SK-N-SH treated with all-trans-retinoic acid at 6 μM for 48 hours (cell line): ENCODE data around the gene ERBB2.
"Not testable (repeated sequence)": the region's sequence is repeated elsewhere in the genome, so short reads cannot be mapped to it uniquely, and the experiment has no call there.

Experiments used
- ATAC-seq: fragments of 200-7000 bp; cut with Tn5 transposase; 3 replicates; pipeline ENCODE4 v1.9.1; 2020; ENCODE audit warnings: mild to moderate bottlenecking, moderate library complexity
- ARNTL ChIP-seq: fragments of 450-650 bp; formaldehyde crosslinking; IDR thresholded peaks from 2 replicates; pipeline ENCODE4 v1.5.0; 2020; ENCODE audit warnings: low read depth, mild to moderate bottlenecking, moderate library complexity, borderline replicate concordance
- BACH2 ChIP-seq: fragments of 250-450 bp; sonication (Bioruptor Pico); IDR thresholded peaks from 2 replicates; pipeline ENCODE4 v1.9.0; 2021; ENCODE audit warnings: mild to moderate bottlenecking, borderline replicate concordance
- CSDC2 ChIP-seq: fragments of 250-450 bp; sonication (Bioruptor Pico); IDR thresholded peaks from 2 replicates; pipeline ENCODE4 v1.5.0; 2020; ENCODE audit warnings: mild to moderate bottlenecking, moderate library complexity
- ESRRG ChIP-seq: fragments of 250-450 bp; sonication (Bioruptor Pico); IDR thresholded peaks from 2 replicates; pipeline ENCODE4 v1.6.1; 2021; ENCODE audit warnings: mild to moderate bottlenecking
- ISL1 ChIP-seq: fragments of 250-450 bp; sonication (Bioruptor Pico); IDR thresholded peaks from 2 replicates; pipeline ENCODE4 v2.1.2; 2022; ENCODE audit warnings: mild to moderate bottlenecking, moderate library complexity
- OSR1 ChIP-seq: fragments of 250-450 bp; sonication (Bioruptor Pico); IDR thresholded peaks from 2 replicates; pipeline ENCODE4 v1.8.0; 2022; ENCODE audit warnings: moderate library complexity, mild to moderate bottlenecking, inconsistent platforms
- PPARA ChIP-seq: fragments of 250-450 bp; sonication (Bioruptor Pico); IDR thresholded peaks from 2 replicates; pipeline ENCODE4 v1.5.0; 2020; ENCODE audit warnings: mild to moderate bottlenecking, borderline replicate concordance
- RARB ChIP-seq: fragments of 250-450 bp; sonication (Bioruptor Pico); IDR thresholded peaks from 2 replicates; pipeline ENCODE4 v1.8.0; 2021; ENCODE audit warnings: mild to moderate bottlenecking, moderate library complexity
- SNAI2 ChIP-seq: fragments of 250-450 bp; sonication (Bioruptor Pico); IDR thresholded peaks from 2 replicates; pipeline ENCODE4 v1.5.0; 2020; ENCODE audit warnings: mild to moderate bottlenecking, moderate library complexity
- TCF4 ChIP-seq: fragments of 250-450 bp; sonication (Bioruptor Pico); IDR thresholded peaks from 2 replicates; pipeline ENCODE4 v1.8.0; 2021; ENCODE audit warnings: mild to moderate bottlenecking, moderate library complexity, borderline replicate concordance
- TOX ChIP-seq: fragments of 250-450 bp; sonication (Bioruptor Pico); IDR thresholded peaks from 2 replicates; pipeline ENCODE4 v1.8.0; 2021; ENCODE audit warnings: mild to moderate bottlenecking, moderate library complexity, borderline replicate concordance
- ZC3H10 ChIP-seq: fragments of 250-450 bp; sonication (Bioruptor Pico); IDR thresholded peaks from 2 replicates; pipeline ENCODE4 v1.5.1; 2021; ENCODE audit warnings: mild to moderate bottlenecking, moderate library complexity
- ZFP3 ChIP-seq: fragments of 250-450 bp; sonication (Bioruptor Pico); IDR thresholded peaks from 2 replicates; pipeline ENCODE4 v1.5.0; 2020; ENCODE audit warnings: mild to moderate bottlenecking, moderate library complexity
- ZFP30 ChIP-seq: fragments of 450-650 bp; formaldehyde crosslinking; IDR thresholded peaks from 2 replicates; pipeline ENCODE4 v1.5.0; 2022; ENCODE audit warnings: mild to moderate bottlenecking, moderate library complexity
- ZNF565 ChIP-seq: fragments of 450-650 bp; formaldehyde crosslinking; conservative IDR thresholded peaks from 2 replicates; pipeline ENCODE4 v1.5.0; 2020; ENCODE audit warnings: low read depth, mild to moderate bottlenecking, moderate library complexity
- ZNF70 ChIP-seq: fragments of 450-650 bp; formaldehyde crosslinking; IDR thresholded peaks from 2 replicates; pipeline ENCODE4 v1.5.0; 2020; ENCODE audit warnings: mild to moderate bottlenecking, moderate library complexity
- ZNF8 ChIP-seq: fragments of 450-650 bp; formaldehyde crosslinking; IDR thresholded peaks from 2 replicates; pipeline ENCODE4 v1.5.0; 2020; ENCODE audit warnings: mild to moderate bottlenecking, moderate library complexity
- TF ChIP-seq, protein P1 (sequence below): fragments of 250-450 bp; sonication (Bioruptor Pico); IDR thresholded peaks from 2 replicates; pipeline ENCODE4 v1.5.1; 2021; ENCODE audit warnings: mild to moderate bottlenecking, moderate library complexity
- TF ChIP-seq, protein P2 (sequence below): fragments of 250-450 bp; sonication (Bioruptor Pico); IDR thresholded peaks from 2 replicates; pipeline ENCODE4 v1.5.0; 2020; ENCODE audit warnings: mild to moderate bottlenecking, moderate library complexity
- TF ChIP-seq, protein P3 (sequence below): fragments of 250-450 bp; sonication (Bioruptor Pico); IDR thresholded peaks from 2 replicates; pipeline ENCODE4 v1.5.1; 2020; ENCODE audit warnings: low read depth, mild to moderate bottlenecking, moderate library complexity
- TF ChIP-seq, protein P4 (sequence below): fragments of 250-450 bp; sonication (Bioruptor Pico); IDR thresholded peaks from 2 replicates; pipeline ENCODE4 v1.8.0; 2020; ENCODE audit warnings: mild to moderate bottlenecking, moderate library complexity, borderline replicate concordance

ERBB2 gene

DNA sequence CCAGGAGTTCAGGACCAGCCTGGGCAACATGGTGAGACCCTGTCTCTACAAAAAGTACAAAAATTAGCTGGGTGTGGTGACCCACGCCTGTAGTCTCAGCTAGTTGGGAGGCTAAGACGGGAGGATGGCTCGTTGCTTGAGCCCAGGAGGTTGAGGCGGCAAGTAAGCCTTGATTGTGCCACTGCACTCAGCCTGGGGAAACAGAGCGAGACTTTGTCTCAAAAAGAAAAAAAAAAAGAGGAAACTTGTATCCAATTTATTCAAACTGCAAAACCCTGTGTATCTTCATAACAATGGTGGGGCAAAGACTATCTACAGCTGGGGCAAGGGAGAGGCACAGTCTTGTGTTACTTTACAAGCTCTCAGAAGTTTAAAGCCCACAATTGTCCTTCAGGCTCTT, 59.3 kb downstream of the ERBB2 start (continued):
- TF ChIP-seq, protein P1, sequence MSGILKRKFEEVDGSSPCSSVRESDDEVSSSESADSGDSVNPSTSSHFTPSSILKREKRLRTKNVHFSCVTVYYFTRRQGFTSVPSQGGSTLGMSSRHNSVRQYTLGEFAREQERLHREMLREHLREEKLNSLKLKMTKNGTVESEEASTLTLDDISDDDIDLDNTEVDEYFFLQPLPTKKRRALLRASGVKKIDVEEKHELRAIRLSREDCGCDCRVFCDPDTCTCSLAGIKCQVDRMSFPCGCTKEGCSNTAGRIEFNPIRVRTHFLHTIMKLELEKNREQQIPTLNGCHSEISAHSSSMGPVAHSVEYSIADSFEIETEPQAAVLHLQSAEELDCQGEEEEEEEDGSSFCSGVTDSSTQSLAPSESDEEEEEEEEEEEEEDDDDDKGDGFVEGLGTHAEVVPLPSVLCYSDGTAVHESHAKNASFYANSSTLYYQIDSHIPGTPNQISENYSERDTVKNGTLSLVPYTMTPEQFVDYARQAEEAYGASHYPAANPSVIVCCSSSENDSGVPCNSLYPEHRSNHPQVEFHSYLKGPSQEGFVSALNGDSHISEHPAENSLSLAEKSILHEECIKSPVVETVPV: no peak
- TF ChIP-seq TCF4 (CRISPR knock-in tag): no peak
- no peak for TF ChIP-seq ARNTL (CRISPR knock-in tag)
- no peak for TF ChIP-seq ZC3H10 (CRISPR knock-in tag)

DNA sequence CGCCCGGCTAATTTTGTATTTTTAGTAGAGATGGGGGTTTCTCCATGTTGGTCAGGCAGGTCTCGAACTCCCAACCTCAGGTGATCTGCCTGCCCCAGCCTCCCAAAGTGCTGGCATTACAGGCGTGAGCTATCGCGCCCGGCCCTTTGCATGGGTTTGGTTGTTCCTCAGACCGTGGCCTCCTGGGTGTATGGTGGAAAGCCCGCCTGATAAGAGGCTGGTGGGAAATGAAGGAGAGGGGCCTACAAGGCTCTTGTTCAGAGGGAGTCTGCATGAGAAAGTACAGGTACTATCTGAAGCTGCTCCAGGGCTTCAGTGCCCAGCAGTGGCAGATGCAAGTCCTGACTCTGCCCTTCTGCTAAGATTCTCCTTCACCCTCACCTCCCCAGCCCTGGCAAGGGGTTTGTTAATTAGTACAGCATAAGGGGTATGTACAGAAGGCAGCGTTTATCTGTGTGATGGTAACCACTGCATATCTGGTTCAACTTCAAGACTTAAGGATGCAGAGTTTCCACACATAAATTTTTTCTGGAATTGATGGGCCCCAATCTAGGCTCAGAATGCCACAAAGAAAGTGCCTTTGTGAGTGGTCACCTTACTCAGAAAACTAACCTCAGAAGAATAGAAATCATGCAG, 62.1 kb downstream of the ERBB2 start:
- TF ChIP-seq, protein P2, sequence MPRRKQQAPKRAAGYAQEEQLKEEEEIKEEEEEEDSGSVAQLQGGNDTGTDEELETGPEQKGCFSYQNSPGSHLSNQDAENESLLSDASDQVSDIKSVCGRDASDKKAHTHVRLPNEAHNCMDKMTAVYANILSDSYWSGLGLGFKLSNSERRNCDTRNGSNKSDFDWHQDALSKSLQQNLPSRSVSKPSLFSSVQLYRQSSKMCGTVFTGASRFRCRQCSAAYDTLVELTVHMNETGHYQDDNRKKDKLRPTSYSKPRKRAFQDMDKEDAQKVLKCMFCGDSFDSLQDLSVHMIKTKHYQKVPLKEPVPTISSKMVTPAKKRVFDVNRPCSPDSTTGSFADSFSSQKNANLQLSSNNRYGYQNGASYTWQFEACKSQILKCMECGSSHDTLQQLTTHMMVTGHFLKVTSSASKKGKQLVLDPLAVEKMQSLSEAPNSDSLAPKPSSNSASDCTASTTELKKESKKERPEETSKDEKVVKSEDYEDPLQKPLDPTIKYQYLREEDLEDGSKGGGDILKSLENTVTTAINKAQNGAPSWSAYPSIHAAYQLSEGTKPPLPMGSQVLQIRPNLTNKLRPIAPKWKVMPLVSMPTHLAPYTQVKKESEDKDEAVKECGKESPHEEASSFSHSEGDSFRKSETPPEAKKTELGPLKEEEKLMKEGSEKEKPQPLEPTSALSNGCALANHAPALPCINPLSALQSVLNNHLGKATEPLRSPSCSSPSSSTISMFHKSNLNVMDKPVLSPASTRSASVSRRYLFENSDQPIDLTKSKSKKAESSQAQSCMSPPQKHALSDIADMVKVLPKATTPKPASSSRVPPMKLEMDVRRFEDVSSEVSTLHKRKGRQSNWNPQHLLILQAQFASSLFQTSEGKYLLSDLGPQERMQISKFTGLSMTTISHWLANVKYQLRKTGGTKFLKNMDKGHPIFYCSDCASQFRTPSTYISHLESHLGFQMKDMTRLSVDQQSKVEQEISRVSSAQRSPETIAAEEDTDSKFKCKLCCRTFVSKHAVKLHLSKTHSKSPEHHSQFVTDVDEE (CRISPR knock-in tag): no peak
- TF ChIP-seq ZFP30 (CRISPR knock-in tag) (no peak), RARB (CRISPR knock-in tag) (no peak), ESRRG (CRISPR knock-in tag) (no peak), SNAI2 (CRISPR knock-in tag) (no peak), TOX (no peak), OSR1 (CRISPR knock-in tag) (no peak), ARNTL (CRISPR knock-in tag) (no peak), BACH2 (CRISPR knock-in tag) (no peak), PPARA (CRISPR knock-in tag) (no peak), ZNF70 (CRISPR knock-in tag) (no peak), ZNF8 (no peak), TCF4 (CRISPR knock-in tag) (no peak), ZFP3 (CRISPR knock-in tag) (no peak), ISL1 (CRISPR knock-in tag) (no peak), CSDC2 (CRISPR knock-in tag) (no peak)
- TF ChIP-seq, protein P3, sequence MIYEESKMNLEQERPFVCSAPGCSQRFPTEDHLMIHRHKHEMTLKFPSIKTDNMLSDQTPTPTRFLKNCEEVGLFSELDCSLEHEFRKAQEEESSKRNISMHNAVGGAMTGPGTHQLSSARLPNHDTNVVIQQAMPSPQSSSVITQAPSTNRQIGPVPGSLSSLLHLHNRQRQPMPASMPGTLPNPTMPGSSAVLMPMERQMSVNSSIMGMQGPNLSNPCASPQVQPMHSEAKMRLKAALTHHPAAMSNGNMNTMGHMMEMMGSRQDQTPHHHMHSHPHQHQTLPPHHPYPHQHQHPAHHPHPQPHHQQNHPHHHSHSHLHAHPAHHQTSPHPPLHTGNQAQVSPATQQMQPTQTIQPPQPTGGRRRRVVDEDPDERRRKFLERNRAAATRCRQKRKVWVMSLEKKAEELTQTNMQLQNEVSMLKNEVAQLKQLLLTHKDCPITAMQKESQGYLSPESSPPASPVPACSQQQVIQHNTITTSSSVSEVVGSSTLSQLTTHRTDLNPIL (CRISPR knock-in tag): no peak
- TF ChIP-seq, protein P1: no peak
- TF ChIP-seq, protein P4, sequence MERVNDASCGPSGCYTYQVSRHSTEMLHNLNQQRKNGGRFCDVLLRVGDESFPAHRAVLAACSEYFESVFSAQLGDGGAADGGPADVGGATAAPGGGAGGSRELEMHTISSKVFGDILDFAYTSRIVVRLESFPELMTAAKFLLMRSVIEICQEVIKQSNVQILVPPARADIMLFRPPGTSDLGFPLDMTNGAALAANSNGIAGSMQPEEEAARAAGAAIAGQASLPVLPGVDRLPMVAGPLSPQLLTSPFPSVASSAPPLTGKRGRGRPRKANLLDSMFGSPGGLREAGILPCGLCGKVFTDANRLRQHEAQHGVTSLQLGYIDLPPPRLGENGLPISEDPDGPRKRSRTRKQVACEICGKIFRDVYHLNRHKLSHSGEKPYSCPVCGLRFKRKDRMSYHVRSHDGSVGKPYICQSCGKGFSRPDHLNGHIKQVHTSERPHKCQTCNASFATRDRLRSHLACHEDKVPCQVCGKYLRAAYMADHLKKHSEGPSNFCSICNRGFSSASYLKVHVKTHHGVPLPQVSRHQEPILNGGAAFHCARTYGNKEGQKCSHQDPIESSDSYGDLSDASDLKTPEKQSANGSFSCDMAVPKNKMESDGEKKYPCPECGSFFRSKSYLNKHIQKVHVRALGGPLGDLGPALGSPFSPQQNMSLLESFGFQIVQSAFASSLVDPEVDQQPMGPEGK: no peak
- ATAC-seq: no peak

DNA sequence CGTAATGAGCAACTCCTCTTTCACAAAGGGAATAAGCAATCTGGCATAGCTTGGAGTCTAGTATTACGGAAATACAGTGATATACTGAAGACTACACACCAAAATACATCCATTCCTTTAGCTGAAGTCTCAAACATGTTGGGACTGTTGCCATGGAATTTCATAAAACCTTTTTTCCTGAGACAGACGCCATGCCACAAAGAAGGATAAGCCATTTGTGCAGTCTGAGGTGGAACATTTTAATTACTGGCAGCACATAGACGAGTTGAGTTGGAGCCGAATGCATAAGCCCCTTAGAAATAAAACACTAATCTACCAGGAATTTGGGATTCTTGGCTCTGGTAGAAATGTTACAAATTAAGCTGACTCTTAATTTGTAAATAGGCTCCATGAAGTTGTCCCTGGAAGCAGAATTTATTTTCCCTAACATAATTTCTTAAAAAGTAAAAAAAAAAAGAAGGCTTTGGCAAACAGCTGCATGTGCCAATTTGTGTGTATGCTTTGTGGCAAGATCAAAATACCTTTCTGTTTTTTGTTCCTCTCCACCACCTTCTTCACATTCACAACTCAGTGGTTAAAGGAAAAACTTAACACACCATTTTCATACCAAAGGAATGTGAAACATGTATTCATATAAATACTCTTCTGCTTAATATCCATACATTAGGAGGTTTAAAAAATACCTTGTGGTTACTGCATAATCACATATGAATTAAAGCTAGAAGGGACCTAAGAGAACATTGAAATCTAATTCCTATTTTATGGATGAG, 63.4 kb downstream of the ERBB2 start:
- no peak for TF ChIP-seq ZNF565 (CRISPR knock-in tag)
- TF ChIP-seq, protein P3 (CRISPR knock-in tag): no peak
- TF ChIP-seq, all 23 proteins: peak for 0
- no peak for ATAC-seq

DNA sequence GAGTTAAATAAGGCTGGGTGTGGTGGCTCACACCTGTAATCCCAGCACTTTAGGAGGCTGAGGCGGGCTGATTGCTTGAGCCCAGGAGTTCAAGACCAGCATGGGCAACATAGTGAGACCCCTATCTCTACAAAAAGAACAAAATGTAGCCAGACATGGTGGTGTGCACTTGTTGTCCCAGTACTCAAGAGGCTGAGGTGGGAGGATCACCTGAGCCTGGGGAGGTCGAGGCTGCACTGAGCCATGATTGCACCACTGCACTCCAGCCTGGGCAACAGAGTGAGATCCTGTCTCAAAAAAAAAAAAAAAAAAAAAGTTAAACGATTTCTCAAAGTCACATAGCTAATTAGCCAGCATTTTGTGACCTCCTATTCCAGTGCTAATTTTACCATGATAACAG, 64.3 kb downstream of the ERBB2 start:
- ATAC-seq: not testable (repeated sequence)
